Measurements from ENCODE around the gene MCF2L. TPM values are rescaled to one million over a fixed set of nuclear protein-coding genes. Genes with fewer than 3 reads are reported as not detected.

MCF2L gene
- total RNA-seq, 2 donors from 2014 or later: 48.0 to 49.9 TPM

GRCh38 chr13:112972867-112973576 lies 4.0 kb downstream of the MCF2L start:
- H3K27me3 Mint-ChIP-seq (ENCODE audit: insufficient read depth): peaks cover 24% of the 10 kb centered on the region
- no peak for TF ChIP-seq CTCF (conservative IDR thresholded peaks at IDR 0.05)
- Histone ChIP-seq H3K9ac (ENCODE audit: extremely low read depth, low read length, poor library complexity, severe bottlenecking) (no peak overlapping the region), H3K27ac (ENCODE audit: low read depth, low read length) (no peak overlapping the region), H3K4me1 (ENCODE audit: control insufficient read depth, insufficient read depth, low read length) (peaks cover 7% of the 10 kb centered on the region), H3K36me3 (ENCODE audit: control insufficient read depth, insufficient read depth, low read length) (no peaks in the 10 kb centered on the region), H3K27me3 (ENCODE audit: control insufficient read depth, insufficient read depth, low read length, poor library complexity, severe bottlenecking) (no peaks in the 10 kb centered on the region), H3K4me3 (ENCODE audit: low read length) (no peak overlapping the region), H3K9me3 (ENCODE audit: control insufficient read depth, low read length) (peaks cover 5% of the 10 kb centered on the region)
- peaks cover 8% of the 10 kb centered on the region for H3K9me3 Mint-ChIP-seq
- peaks cover 3% of the 10 kb centered on the region for H3K36me3 Mint-ChIP-seq (ENCODE audit: low read depth)
- no peak for DNase-seq
- no peak overlapping the region for H3K27ac Mint-ChIP-seq
- H3K4me1 Mint-ChIP-seq: peaks cover 12% of the 10 kb centered on the region
- no peak overlapping the region for H3K4me3 Mint-ChIP-seq
- WGBS, 2 experiments (ENCODE audit: insufficient coverage in 1 of 2, insufficient read length in 1 of 2): 92% methylated on average over 18 to 19 of the region's 19 CpGs

- H3K4me1 Mint-ChIP-seq: peaks cover 12% of the 10 kb centered on the region
- H3K9me3 Mint-ChIP-seq: peaks cover 8% of the 10 kb centered on the region
- peaks cover 3% of the 10 kb centered on the region for H3K36me3 Mint-ChIP-seq (ENCODE audit: low read depth)
- H3K27me3 Mint-ChIP-seq (ENCODE audit: insufficient read depth): peaks cover 24% of the 10 kb centered on the region
- H3K4me1 ChIP-seq (ENCODE audit: control insufficient read depth, insufficient read depth, low read length): peaks cover 7% of the 10 kb centered on the region
- H3K9me3 ChIP-seq (ENCODE audit: control insufficient read depth, low read length): peaks cover 5% of the 10 kb centered on the region
- no peak overlapping the region for H3K4me3 Mint-ChIP-seq
- no peak for DNase-seq
- no peak overlapping the region for H3K27ac Mint-ChIP-seq
- H3K27me3 ChIP-seq (ENCODE audit: control insufficient read depth, insufficient read depth, low read length, poor library complexity, severe bottlenecking): no peaks in the 10 kb centered on the region
- 94 to 95% methylated on average over 18 of the region's 18 CpGs for whole genome bisulfite sequencing, 2 experiments (ENCODE audit: insufficient coverage in 1 of 2, insufficient read length in 1 of 2)
- H3K36me3 ChIP-seq (ENCODE audit: control insufficient read depth, insufficient read depth, low read length): no peaks in the 10 kb centered on the region
- no peak overlapping the region for H3K27ac ChIP-seq (ENCODE audit: low read depth, low read length)
- no peak for TF ChIP-seq CTCF (conservative IDR thresholded peaks at IDR 0.05)
- H3K9ac ChIP-seq (ENCODE audit: extremely low read depth, low read length, poor library complexity, severe bottlenecking): no peak overlapping the region
- H3K4me3 ChIP-seq (ENCODE audit: low read length): no peak overlapping the region
Observed at GRCh38 chr13:112973577-112973951, 4.5 kb downstream of the MCF2L start.

GRCh38 chr13:112974125-112974524 lies 5.1 kb downstream of the MCF2L start:
- no peak overlapping the region for H3K4me3 ChIP-seq (ENCODE audit: low read length)
- Mint-ChIP-seq H3K4me3 (no peak overlapping the region), H3K27me3 (ENCODE audit: insufficient read depth) (peaks cover 24% of the 10 kb centered on the region), H3K9me3 (peaks cover 8% of the 10 kb centered on the region), H3K4me1 (peaks cover 12% of the 10 kb centered on the region), H3K27ac (no peak overlapping the region), H3K36me3 (ENCODE audit: low read depth) (peaks cover 3% of the 10 kb centered on the region)
- peaks cover 5% of the 10 kb centered on the region for H3K9me3 ChIP-seq (ENCODE audit: control insufficient read depth, low read length)
- TF ChIP-seq CTCF (conservative IDR thresholded peaks at IDR 0.05): no peak
- H3K9ac ChIP-seq (ENCODE audit: extremely low read depth, low read length, poor library complexity, severe bottlenecking): no peak overlapping the region
- no peaks in the 10 kb centered on the region for H3K36me3 ChIP-seq (ENCODE audit: control insufficient read depth, insufficient read depth, low read length)
- H3K27me3 ChIP-seq (ENCODE audit: control insufficient read depth, insufficient read depth, low read length, poor library complexity, severe bottlenecking): no peaks in the 10 kb centered on the region
- H3K4me1 ChIP-seq (ENCODE audit: control insufficient read depth, insufficient read depth, low read length): peaks cover 7% of the 10 kb centered on the region
- no peak overlapping the region for H3K27ac ChIP-seq (ENCODE audit: low read depth, low read length)
- 88 to 90% methylated on average over 5 to 8 of the region's 8 CpGs for WGBS, 2 experiments (ENCODE audit: insufficient coverage in 1 of 2, insufficient read length in 1 of 2)
- DNase-seq: no peak
